ENCODE results near the gene TTC27. TPM values are rescaled to one million over a fixed set of nuclear protein-coding genes. Genes with fewer than 3 reads are reported as not detected.
"Not testable (repeated sequence)": the region's sequence is repeated elsewhere in the genome, so short reads cannot be mapped to it uniquely, and the experiment has no call there.

TTC27 gene
- total RNA-seq, 1 donor from 2014 or later: 14.7 TPM

DNA sequence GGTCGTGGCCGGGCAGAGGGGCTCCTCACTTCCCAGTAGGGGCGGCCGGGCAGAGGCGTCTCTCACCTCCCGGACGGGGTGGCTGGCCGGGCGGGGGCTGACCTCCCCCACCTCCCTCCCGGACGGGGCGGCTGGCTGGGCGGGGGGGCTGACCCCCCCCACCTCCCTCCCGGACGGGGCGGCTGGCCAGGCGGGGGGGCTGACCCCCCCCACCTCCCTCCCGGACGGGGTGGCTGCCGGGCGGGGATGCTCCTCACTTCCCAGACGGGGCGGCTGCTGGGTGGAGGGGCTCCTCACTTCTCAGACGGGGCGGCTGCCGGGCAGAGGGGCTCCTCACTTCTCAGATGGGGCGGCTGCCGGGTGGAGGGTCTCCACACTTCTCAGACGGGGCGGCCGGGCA lies 126.8 kb downstream of the TTC27 start:
- DNase-seq (ENCODE audit: low read depth in 2 of 2): not testable (repeated sequence)

DNA sequence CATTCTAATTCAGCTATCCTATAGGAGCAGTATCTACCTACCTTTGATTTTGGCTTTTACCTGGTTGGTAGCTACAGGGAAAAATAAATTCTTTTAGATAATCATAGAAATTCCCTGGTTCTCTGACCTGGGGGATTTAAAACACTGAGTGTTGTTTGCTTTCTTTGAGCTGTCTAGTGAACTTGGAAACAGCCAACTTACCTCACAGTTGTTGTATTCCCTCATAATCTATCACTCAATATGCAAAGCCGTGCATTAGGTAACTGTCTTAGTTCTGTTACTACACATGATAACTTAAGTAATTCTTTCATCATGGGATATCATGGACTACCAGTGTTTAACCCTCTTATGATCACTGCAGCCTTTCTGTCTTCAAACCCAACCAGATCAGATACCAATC lies 127.8 kb downstream of the TTC27 start:
- DNase-seq (ENCODE audit: low read depth in 2 of 2): no peak

DNA sequence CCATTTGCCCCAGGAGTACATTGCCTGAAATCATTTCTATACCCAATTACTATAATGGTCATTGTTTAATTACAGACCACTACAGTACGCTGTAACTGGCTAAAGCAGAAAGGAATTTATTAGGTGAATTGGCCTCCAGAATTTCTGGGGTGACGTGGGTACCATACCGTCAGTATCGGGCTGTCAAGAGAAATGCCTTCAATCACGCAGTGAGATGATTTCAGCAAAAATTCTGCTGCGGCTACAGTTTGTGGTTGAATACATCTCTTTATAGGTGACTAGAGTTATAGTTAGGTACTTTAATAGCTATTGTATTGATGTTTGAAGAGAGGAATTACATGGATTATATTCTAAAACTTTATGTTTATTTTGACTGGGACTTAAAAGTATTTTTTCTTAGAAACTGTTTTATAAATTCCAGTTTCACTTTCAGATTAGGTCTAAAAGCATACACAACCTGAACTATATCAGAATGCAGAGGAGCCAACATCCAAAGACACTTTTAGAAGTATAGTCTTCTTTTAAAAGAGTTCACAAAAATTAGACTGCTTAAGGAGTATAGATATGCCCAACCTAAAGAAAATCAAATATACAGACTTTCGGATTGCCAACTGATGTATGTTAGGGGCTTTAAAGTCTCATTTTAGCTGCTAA lies 128.4 kb downstream of the TTC27 start:
- no peak for DNase-seq (ENCODE audit: low read depth in 2 of 2)

DNA sequence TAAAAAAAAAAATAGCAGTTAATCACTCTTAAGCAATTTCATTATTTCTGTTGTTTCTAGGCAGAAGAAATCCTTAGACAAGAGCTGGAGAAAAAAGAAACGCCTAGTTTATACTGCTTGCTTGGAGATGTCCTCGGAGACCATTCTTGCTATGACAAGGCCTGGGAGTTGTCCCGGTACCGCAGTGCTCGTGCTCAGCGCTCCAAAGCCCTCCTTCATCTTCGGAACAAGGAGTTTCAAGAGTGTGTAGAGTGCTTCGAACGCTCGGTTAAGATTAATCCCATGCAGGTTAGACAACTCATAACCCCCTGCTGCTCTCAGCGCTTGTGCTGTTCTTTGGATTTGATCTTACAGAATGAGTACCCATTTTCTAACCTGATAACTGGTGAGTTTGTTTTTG lies 130.4 kb downstream of the TTC27 start:
- DNase-seq (ENCODE audit: low read depth in 2 of 2): no peak

DNA sequence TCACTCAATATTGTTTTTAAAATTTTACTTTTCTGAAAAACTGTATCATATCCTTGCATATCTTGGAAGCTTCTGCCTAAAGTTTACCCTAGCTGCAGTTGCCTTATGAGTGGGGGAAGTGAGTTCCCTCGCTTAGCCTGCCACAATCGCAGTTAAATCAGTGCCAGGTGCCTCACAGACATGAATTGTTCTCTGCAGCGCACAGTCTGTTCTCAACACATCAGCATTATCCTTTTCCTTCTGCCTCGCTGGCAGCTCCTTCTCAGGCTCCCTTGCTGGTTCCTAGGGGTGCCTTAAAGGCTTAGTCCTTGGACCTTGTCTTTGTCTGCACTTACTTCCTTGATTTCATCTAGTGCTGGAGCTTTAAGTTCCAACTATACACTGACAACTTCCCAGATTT lies 132.8 kb downstream of the TTC27 start:
- no peak for DNase-seq (ENCODE audit: low read depth in 2 of 2)

DNA sequence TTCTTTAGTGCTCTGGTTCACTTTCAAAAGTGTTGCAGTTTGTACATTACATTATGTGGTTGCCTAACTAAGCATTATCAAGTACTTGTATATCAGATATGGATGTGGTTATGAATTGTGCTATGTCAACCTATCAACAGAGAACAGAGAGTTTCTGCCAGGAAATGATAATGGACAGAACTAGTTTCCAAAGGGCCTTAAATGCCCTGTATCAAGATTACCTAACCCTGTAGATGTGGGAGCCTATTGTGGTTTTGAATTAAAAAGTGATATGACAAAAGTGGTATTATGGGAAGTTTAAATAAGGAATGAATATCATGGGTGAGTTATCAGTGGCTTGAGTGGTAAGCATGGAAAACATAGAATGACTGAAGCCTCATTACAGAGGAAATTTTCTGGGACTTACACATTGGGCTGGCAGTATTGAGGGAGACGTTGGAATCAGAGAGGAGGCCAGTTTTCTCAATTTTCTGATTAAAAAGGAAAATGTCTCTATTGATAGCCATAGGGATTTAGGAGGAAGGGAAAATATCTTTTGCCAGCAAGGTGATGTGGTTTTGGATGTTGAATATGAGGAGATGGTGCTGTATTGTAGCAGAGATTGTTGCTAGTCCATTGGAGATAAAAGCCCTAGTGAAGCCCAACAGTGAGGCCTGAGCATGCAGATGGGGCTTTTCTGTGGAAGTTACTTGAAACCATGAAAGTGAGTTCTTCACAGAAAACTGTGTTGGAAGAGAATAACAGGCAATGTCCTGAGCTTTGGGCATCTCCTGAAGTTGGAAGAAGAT lies 140.7 kb downstream of the TTC27 start:
- no peak for DNase-seq (ENCODE audit: low read depth in 2 of 2)

DNA sequence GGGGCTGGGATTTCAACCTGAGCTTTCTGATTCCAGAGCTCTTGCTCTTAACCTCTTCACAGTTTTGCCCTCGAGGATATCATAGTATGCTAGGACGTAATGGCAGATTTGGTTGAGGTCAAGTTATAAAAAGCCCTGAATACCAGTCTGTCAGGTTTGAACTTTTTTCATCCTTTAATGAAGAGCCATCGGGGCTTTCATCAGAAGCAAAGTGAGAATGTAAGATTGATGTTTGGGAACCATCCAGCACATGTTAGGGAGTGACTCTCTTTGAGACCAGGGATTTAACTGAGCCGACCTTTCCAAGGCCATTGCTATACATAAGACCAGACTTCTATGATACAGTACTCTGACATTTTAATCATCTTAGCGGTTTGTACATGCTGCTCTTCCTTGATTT lies 142.5 kb downstream of the TTC27 start:
- DNase-seq (ENCODE audit: low read depth in 2 of 2): no peak

DNA sequence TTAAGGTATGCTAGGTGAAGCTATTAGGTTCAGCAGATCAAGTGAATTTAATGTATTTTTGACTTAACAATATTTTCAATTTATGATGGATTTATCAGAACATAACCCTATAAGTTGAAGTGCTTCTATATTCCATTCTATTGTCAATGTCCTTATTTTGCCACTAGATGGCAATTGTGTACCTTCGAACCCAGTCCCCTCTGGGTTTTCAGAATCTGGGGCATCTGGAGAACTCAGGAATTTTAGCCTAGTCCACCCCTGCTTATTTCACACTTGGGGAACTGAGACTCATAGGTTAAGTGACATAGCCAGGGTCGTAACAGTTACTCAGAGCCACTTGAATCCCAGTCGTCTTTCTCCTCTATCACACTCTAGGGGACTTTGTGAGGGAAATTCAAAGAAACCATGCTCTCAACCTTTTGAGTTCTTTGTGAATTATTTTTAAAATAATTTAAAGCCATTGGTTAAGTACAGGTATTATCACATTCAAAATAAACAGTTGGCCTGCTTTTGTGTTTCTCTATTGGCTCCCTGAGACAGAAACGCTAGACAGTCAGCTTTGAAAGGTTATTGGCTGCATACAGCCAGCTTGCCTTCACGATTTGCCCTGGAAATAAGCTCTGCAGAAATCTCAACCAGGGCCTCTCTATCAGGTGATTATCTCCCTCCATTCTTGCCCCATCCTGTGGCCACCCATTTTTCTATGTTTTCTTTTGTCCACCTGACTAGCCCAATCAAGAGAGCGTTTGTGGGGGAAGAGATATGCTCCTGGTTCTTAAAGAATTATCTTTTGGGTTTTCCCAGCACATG lies 145.0 kb downstream of the TTC27 start:
- peak; percentile 70 to 73 for DNase-seq (ENCODE audit: low read depth in 2 of 2)

DNA sequence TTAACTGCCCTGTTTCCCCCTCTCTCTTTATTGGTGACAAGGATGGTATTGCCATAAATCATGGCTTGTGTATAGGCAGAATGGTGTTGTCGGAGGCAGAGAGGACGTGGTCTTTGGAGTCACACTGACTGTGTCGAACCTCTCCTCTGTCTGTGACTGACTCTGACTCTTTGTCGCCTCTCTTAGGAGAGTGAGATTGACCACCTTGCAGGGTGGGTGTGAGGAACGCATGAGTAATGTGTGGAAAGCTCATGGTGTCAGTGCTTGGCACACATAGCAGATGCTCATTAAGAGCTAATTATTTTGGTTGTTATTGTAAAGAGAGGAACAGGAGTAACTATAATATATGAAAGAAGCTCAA lies 145.6 kb downstream of the TTC27 start:
- DNase-seq (ENCODE audit: low read depth in 2 of 2): no peak

DNA sequence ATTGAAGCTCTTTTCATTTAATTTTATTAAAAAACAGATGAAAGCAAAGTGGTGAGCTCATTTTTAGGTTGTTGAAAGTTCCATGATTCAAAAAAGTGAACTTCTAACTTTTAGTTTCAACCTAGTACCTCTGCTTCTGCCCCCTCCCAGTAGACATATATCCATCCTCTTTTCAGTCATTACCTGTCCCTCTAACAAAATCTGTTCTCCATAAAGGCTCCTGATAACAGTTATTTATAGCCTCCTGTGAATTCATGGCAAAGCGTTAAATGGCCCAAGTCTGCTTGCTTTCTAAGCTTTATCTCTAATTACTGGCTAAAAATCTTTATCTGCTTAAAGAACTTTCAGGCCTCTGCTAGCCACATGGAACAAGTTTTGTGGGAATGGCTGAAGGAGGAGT lies 148.1 kb downstream of the TTC27 start:
- DNase-seq (ENCODE audit: low read depth in 2 of 2): no peak

DNA sequence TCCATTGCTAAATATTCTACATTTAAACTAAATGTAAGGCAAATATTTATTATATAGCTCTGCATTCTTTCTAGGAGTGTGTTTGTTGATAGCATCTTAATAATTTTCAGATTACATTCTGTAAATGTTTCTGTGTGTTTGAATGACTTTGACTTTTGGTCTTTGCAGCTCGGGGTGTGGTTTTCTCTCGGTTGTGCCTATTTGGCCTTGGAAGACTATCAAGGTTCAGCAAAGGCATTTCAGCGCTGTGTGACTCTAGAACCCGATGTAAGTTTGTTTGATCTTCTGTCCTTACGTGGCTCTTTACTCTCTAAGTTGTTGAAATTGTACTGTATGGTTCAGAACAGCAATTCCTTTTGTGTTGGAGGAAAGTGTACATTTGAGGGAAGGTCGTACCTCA lies 149.9 kb downstream of the TTC27 start:
- no peak for DNase-seq (ENCODE audit: low read depth in 2 of 2)

DNA sequence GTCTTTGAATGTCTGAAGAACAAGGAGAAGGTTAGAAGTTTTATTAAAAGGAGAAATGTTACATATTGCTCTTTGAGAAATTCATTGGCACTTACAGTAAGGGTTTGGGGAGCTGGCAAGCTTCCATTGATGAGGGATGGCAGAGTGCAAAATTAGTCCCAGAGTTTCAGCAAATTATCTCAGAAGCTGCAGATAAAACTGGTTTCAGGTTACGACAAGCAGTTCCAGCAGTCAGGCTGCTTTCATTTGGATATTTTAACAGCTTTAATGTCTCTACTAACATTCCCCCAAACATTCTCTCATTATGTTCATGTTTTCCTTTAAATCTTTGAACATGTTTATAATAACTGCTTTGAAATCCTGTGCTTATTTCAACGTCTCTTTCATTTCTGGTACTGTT lies 153.1 kb downstream of the TTC27 start:
- DNase-seq (ENCODE audit: low read depth in 2 of 2): no peak

DNA sequence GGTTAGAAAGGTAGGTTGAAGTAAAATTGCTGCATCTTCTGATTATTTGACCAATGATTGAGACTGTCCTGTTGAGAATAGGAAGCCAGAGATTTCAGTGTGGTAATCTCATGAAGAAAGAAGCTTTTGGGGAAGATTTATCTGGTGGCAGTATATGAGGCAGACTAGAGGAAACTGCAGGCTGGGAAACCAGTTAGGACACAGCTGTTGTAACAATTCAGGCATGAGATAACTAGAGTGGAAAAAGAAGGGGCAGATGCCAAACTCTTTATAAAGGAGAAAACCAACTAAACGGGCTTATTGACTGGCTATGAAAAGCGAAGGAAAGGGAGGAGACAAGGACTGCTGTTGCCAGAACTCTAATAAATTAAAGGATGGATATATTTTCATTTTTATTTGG lies 155.6 kb downstream of the TTC27 start:
- DNase-seq (ENCODE audit: low read depth in 2 of 2): peak in 1 of 2 donors; percentile 82

DNA sequence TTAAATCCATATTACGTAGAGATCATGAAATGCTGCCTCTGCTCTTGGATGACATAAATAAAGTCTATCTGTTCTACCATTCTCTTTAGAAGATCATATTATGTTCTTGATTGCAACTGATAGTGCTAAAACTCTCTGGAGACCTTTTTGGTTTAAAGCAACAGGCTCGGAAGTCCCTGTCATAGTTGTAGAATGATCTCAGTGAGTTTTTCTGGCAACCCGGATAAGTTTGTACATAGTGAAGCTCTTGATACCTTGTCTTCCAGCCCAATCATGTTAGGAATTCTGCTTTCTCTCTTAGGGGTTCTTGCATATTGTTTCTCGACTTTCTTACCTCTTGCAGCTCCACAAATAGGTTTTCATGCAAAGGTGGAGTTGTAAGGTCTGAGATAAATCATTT lies 156.1 kb downstream of the TTC27 start:
- no peak for DNase-seq (ENCODE audit: low read depth in 2 of 2)

DNA sequence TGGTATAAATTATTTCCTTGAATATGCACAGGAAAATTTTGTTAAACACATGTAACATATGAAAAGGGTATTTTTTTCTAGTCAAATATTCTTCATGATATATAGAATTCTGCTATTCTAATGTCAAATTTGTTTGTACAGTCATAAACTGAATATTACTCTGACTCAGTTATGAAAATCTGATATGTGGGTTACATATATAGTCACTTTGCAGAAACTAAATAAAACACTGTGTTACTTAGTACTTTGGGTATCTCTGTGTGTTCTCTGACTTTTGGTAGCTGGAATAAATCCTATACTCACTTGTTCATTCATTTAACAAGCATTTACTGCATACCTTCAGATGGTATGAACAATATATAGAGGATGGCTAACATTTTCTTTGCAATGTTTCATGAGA lies 159.4 kb downstream of the TTC27 start:
- DNase-seq (ENCODE audit: low read depth in 2 of 2): no peak

DNA sequence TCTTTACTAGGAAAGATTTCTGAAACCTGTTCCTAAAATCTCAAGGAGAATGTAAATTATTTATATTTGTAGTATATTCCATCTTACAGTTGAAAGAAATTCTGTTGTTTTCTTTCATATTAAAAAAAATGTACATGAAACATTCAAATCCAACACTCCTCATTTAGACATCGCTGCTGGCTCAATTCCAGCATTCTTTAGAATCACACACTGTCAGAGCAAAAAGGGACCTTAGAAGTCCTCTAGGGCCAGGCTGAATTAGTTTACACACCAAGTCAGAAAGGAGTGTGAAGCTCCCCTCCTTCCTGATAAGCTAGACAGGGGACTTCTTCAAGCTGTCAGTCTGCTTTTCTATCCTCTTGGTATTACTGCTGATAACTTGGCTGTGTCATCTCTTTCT lies 160.3 kb downstream of the TTC27 start:
- peak in 1 of 2 donors; percentile 23 for DNase-seq (ENCODE audit: low read depth in 2 of 2)

DNA sequence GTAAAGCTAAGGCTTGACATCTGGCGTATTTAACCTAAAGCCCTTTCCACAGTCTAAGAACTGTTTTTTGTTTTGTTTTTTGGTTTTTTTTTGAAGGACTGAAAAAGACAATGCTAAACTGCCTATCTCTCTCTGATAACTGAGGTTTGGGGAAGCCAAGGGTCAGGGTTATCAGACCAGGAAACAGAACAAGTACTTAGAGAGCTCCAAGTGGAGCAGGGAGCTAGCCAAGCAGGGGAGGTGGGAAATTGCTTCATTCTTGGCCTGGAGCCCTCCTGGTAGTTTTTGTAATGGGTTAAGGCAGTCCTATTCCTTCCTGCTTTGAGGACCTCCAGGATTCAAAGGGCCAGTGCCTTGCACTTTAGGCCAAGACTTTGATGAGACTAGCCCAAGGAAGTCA lies 164.6 kb downstream of the TTC27 start:
- peak; percentile 51 to 69 for DNase-seq (ENCODE audit: low read depth in 2 of 2)

DNA sequence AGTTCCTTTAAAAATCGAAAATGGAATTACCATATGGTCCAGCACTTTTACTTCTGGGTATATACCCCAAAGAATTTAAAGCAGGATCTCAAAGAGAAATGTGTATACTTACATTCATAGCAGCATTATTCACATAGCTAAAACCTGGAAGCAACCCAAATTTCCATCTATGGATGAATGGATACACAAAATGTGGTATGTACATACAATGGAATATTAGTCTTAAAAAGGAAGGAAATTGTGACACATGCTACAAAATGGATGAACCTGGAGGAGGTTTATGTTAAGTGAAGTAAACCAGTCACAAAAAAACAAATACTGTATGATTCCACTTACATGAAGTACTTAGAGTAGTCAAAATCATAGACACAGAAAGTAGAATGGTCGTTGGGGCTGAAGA lies 171.0 kb downstream of the TTC27 start:
- peak; percentile 66 to 70 for DNase-seq (ENCODE audit: low read depth in 2 of 2)

DNA sequence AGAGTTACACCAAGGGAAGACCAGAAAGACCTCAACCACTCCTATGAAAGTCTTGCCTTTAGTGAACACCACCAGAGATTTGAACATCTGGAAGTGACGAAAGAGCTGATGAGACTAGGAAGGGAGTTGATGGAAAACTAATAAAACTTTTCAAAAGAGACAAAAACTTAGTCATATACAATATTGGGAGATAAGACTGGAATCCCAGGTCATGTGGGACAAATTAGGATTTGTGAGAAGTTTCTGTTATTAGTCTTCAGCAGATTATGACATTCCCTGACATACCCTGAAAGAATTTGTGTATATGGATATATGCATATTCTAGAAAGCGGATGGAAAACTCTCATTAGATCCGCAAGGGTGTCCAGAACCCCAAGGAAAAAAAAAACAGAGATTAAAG lies 173.9 kb downstream of the TTC27 start:
- DNase-seq (ENCODE audit: low read depth in 2 of 2): no peak

DNA sequence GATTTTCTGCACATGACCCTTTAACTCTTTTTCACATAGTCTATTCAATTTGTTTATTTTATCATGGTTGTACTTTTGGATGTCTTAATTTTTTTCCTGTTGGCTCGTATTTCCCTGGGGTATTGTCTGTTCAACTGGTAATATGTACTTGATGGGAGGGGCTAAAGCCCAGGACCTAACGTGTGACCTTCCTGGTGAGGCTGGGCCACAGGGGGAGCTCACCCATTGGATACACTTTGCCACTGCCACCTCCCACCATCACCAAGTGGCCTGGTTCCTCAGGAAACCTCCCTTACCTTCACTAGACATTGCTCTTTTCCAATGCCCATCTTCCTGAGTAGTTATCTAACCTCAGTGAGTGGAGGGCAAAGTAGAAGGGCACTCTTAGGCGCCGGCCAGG lies 175.0 kb downstream of the TTC27 start:
- DNase-seq (ENCODE audit: low read depth in 2 of 2): no peak

DNA sequence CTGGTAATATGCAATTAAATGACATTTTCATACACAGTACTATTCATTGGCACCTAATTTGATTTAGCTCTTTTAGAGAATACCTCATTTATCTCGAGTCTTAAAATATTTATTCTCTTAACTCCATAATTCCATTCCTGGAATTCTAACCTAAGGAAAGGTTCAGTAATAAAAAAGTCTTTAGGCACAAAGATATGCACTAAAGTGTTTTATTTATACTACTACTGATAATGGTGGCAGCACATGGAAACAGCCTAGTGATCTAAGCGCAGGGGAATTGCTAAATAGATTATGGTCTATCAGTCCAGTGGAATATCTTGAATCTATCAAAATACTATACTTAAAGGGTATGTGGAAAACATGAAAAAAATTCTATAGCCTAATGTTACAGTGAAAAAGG lies 176.4 kb downstream of the TTC27 start:
- DNase-seq (ENCODE audit: low read depth in 2 of 2): no peak
